Kidney glomerular epithelial cell (primary cell): Measurements from ENCODE around the gene MINAR1.
A peak's percentile ranks its signal among the peaks of the same experiment; 100 is the strongest.
"Not testable (repeated sequence)": the region's sequence is repeated elsewhere in the genome, so short reads cannot be mapped to it uniquely, and the experiment has no call there.

Experiments
- DNase-seq: peaks from one replicate; lab custom pipeline; 2025; lab: John Stamatoyannopoulos, UW

The MINAR1 gene, protein sequence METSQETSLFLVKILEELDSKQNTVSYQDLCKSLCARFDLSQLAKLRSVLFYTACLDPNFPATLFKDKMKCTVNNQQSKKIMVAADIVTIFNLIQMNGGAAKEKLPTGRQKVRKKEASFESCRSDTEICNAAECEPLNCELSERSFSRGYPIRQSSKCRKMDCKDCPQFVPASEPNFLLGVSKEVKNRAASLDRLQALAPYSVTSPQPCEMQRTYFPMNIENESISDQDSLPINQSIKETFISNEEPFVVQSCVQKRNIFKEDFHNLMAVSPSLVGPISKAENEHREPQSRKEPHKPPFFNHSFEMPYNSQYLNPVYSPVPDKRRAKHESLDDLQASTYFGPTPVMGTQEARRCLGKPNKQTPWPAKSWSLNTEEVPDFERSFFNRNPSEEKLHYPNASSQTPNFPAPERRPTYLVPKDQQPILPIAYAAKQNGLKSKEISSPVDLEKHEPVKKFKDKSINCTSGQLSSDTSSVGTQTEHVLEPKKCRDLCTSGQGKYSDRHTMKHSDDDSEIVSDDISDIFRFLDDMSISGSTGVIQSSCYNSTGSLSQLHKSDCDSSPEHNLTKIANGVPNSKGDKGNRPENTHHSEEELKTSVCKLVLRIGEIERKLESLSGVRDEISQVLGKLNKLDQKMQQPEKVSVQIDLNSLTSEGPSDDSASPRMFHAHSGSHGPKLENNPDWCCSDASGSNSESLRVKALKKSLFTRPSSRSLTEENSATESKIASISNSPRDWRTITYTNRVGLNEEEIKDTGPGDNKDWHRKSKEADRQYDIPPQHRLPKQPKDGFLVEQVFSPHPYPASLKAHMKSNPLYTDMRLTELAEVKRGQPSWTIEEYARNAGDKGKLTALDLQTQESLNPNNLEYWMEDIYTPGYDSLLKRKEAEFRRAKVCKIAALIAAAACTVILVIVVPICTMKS

DNA sequence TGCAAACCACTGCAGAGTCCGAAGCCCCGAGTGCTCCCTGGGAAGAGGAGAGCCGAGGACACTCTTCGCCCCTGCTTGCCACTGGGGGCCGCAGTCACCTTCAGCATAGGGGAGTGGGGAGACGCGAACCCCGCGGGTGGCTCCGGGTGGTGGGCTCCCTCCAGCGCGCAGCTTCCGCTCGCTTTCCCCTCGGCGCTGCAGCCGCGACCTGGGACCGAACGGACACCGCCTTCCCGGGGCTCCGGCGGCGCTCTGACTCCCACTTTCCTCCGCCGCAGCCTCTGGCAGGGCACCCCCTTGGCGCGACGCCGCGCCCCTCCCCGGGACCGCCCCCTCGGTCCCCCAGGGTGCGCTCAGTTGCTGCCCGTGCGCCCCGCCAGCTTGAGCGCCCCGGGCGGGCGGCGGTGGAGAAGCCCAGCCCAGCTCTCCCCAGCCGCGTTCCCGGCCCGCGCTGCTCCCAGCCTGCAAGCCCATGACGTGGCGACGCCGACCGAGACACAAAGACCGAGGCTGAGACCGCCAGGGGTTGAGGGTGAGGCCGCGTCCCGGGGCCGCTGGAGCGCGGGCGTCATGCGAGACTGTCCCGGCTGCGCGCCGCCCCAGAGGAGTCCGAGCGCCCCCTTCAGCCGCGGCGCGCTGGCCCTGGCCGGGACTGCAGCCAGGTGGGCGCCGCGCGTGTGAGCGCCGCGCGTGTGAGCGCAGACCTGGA, at the start of gene MINAR1:
Gene MINAR1 (plus strand): TSS at position 701 of the 709 bp plus-strand sequence. CDS start 23,812 bp downstream, outside the sequence.
- no peak for DNase-seq

DNA sequence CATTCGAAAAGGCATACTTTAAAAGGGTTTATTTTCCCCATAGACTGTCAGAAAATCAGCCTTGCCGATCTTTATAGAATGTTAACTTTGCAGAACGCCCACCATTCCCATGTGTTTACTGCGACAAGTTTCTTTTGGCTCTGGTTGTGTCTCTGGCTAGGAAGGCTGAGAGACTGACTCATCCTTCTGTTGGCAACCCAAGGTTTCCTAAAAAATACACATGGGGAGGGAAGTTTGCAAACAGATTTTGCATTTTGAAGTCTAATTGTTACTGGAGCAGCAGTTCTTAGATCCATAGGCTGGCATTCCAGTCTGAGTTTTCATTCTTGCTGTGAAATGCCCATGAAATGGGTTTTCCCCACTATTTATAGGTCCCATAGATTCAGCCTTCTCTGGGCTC, 37.9 kb upstream of the MINAR1 start:
- no peak for DNase-seq

DNA sequence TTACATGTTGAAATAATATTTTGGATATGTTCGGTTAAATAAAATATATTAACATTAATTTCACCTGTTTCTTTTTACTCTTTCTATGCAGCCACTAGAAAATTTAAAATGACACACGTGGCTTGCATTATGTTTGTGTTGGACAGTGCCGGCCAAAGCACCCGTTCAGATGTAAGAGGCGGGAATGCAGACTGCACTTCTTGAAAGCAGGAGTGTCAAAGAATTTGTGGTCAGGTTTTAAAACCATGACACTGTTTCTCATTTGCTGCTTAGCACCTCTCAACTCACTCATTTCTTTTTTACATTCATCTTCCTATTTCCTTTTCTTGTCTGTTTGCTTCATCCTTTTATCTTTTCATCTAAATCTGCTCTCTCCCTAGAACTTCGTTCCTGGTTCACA, 35.3 kb upstream of the MINAR1 start:
- DNase-seq, result no peak

DNA sequence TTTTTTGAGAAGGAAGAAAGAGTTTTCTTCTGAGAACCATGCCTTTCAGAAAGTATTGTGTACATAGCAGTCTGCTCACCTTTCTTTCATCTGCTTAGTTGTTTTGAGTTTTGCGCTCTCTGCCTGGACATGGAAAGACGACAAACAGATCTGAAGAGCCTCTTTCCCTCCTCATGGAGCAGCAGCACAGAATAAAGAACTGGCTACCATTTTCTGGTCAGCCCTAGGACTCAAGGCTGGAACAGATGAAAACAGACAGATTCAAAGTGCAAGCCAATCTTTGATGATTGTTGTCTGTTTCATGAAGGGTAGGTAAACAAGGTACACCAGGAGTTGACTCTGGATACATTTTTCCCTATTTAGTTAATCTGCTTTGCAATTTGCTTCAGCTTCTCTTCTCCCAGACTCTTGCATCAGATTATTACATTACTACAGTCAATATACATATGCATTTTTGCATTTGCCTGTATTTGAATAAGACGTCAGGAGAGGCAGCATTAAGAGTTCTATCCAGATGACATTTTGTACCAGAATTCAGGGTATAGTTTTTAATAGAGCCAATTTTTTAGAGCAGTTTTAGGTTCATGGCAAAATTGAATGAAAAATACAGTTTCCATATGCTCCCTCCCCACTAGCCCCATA, 34.7 kb upstream of the MINAR1 start:
- DNase-seq, result no peak

DNA sequence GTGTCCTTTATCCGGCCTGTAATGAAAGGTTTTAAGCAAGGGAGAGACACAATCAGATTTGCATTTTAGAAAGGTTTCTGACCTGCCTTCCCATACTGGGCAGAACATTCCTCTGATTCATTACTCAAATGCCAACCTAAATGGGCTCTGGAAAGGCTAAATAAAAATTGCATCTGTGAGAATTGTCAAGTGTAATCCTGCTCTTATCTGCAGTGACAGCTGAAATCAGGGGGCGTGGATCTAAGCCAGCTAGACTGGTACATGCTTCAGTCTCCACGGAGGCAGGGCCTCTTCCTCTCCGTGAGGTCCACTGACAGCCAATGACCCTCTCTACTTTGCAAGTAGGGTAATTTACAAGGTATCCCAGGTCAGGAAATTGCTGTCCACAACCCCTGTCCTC, 32.5 kb upstream of the MINAR1 start:
- DNase-seq, result no peak

DNA sequence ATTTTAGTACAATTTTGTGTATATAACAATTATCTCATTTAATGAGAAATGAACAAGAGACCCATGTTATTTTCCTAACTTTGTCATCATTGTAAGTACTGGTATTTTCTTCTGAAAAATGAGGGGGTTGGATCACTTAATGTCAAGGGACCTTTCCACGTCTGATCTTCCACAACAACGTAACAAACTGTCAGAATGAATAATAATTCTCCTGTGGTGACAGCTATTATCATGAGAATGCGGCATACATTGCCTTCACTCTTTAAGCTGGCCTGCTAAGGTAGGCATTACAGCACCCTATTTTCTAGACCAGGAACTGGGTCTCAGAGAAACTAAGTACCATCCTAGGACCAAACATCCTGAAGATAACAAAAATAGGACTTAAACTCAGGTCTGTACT, 31.5 kb upstream of the MINAR1 start:
- DNase-seq, result no peak

DNA sequence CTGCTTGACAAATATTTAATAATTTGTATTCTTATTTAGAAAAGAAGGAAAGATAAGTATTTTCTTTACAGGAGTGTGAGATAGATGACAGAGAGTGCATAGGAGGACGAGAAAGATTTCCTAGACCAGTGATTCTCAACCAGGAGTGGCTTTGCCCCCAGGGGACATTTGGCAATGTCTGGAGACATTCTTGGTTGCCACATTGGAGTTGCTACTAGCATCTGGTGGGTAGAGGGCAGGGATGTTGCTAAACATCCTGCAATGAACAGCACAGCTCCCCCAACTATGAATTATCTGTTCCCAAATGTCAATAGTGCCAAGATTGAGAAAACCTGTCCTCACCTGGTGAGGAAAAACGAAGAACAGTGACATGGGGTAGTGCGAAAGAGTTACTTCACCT, 30.8 kb upstream of the MINAR1 start:
- DNase-seq, result no peak

DNA sequence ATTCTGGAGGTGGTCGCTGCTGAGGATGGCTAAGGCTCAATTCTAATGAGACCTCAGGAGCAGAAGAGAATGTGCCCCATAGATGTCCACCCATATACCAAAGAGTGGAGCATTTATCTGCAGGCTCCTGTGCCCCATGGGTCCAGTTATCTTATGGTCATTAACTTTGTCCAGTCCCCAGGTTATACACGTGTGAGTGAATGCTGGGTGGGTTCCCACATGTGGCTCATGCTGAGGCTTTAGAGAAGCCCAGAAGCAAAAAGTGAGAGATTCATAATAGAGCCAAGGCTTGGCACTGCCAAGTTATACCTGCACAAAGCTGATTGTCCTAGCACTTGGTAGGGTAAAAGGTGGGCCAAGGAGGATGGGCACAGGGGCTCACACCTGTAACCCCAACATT, 30.0 kb upstream of the MINAR1 start:
- no peak for DNase-seq

DNA sequence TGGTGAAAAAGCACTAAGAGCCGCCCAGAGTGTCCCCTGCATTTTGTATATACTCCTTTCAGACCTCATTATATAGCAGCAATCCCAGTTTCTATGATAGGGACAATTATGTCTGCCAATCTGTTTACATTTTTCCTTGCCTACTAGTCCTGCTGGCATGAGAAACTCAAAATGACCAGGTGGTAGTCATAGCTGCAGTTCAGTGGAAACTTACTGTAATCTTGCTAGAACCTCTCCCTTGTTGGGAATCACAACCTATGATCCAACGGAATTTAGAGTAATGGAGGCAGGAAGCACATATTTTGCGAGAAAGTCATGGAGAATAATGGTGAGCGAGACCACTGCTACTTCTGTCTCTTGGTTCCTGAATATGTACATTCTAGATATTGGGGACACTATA, 28.6 kb upstream of the MINAR1 start:
- DNase-seq, result no peak

DNA sequence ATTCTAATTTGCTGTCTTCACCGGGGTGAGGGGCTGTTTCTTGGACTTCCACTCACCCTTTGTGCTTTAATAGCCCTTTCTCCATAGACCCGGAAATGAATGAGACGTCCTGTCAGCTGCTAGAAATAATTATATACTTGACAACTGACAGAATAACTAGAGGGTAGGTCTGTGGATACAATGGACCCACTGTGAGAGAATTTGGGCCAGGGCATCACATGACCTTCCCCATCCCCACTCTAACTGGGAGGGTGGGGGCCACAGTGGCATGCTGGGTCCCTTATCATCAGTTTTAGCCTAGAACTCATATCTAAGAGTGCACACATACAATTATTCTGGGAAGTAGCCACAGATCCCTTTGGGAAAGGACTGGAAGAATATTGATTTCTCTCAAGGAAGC, 25.9 kb upstream of the MINAR1 start:
- DNase-seq, result no peak

DNA sequence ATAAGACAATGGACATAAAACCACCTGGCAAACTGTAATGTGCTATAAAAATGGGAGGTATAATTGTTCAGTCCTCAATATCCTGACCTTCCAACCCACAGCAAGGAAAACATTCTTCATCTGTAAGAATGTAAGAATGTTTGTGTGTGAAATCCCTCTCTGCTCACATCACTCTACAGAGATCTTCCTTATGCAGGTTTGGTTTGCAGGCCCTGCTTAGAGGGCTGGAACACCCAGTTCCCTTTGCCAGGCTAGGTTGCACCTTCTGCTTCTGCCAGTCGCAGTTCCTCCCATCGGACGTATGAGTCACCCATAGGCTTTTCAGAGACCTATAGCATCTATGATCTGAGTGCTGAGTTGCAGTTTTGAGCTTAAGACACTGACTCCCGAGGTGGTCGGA, 24.1 kb upstream of the MINAR1 start:
- DNase-seq, result peak; percentile 81

DNA sequence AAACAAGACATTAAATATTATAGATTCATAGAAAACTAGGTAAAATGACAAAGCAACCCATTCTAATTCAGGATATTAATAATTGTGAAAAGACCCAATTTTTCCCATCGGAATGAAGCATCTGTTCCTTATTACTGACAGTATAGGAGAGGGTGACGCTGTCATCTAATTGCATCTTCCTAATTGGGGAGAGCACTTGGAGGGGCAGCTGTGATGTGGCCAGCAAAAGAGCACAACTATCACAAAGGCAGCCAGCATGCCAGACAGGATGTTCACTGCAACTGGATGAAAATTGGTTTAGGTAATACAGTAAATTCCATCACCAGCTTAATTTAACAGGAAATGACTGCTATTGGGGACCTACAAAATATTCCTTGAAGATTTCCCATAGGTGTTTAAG, 21.9 kb upstream of the MINAR1 start:
- DNase-seq, result no peak

DNA sequence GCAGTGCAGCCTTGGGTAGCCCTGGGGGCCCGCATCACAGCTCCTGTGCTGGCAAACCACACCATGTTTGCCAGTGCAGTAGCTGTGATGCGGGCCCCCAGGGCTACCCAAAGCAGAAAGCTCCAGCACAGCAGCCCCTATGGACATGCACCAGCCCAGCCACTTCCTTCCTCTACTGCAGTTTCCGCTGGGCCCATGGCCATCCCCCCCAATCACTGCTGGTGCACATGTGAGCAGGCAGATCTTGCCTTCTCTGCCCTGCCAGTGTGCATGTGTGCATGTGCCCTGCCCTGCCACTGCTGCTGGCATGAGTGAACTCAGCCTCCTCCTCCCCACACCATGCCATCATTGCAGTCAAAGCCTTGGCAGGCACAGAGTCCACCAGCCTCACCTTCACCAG, 20.1 kb upstream of the MINAR1 start:
- no peak for DNase-seq

DNA sequence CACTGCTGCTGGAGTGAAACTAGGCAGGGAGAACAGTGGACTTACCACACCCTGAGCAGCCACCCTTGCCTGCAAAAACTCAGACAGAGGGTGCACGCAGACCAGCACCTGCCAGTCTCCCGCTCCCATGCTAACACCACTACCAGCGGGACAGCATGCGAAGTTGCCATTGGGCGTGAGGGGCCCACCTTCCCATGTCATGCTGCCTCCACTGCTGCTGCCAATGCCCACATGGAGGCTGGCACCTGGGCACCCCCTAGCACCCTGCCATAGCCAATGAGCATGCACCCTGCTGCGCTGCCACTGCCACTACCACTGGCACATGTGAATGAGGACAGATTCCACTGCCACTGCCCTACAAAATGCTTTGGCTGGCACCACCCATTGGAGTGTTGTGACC, 19.7 kb upstream of the MINAR1 start:
- no peak for DNase-seq

DNA sequence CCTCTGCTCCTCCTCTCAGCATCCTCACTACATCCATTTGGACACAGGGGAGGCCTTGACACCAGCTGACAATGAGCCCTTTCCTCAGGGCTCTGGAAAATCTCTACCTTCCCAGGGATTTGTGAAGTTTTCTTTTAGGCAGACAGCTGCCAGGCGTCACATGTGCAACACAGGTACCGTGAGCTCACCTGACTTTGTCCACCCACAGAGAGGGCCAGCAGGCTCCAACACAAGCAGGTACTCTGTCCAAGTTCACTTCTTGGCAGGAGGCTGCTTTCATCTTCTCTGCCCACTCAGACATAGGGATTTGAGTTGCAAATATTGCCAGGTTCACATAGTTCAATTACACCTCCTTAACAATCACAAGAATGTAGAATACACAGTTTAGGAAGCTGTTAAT, 15.3 kb upstream of the MINAR1 start:
- DNase-seq, result no peak

DNA sequence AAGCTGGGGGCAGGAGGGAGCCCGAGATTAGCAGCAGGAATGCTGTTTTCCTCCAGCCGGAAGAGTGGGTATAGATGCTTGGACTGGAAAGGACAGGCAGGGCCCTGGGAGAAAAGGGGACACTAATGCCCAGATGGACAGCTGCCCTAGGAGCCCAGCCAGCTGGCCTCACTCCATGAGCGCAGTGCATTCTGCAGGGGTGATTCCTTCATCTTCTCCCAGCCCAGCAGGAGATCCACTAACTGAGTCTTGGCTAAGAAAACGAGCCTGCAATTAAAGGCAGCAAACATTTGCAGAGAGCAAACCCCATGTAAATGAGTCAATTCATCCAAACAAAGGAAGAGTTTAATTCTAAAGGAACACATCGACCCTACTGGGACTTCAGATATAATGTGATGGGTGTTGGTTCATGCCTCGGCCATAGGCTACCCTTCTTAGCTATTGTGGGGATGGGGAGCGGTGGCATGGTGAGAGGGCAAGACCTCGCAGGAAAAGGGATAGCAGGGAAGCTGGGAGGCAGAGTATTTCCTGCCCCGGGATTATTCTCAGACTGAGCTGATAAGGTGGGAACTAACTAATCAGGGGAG, 13.3 kb upstream of the MINAR1 start:
- DNase-seq, result no peak

DNA sequence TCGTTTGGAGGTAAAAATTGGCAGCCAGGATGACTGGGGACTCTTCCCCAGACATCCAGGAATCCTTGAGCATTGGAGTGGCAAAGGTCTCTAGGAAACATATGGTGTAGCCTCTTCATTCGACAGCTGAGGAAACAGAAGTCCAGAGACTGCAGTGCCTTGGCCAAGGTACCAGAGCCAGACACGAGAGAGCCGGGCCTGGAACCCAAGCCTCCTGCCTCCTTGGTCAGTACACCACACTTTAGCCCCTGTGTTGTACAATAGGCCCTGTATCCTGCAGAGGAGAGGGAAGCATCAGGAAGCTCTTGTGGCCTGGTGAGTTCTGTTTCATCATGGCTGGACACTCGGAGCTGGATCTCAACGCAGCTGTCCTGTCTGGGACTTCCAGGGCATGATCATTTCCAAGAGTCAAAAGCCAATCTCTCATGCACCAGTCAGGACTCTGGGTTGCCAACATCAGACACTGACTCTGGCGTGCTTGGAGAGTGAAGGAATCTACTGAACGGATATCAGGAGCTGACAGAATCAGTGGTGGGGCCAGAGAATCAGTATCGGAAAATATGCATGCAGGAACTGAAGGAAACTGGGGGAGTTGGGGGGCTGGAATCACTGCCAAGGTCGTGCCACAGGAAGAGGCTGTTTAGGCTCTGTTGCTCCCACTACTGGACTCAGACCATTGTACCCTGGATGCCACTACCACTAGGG, 6.4 kb upstream of the MINAR1 start:
- DNase-seq, result no peak

DNA sequence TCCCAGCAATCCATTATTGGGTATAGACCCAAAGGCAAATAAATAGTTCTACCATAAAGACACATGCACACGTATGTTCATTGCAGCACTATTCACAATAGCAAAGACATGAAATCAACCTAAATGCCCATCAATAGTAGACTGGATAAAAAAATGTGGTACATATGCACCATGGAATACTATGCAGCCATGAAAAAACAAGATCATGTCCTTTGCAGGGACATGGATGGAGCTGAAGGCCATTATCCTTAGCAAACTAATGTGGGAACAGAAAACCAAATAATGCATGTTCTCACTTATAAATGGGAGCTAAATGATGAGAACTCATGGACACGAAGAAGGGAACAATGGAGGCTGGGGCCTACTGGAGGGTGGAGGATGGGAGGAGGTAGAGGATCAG, 5.2 kb upstream of the MINAR1 start:
- not testable (repeated sequence) for DNase-seq

DNA sequence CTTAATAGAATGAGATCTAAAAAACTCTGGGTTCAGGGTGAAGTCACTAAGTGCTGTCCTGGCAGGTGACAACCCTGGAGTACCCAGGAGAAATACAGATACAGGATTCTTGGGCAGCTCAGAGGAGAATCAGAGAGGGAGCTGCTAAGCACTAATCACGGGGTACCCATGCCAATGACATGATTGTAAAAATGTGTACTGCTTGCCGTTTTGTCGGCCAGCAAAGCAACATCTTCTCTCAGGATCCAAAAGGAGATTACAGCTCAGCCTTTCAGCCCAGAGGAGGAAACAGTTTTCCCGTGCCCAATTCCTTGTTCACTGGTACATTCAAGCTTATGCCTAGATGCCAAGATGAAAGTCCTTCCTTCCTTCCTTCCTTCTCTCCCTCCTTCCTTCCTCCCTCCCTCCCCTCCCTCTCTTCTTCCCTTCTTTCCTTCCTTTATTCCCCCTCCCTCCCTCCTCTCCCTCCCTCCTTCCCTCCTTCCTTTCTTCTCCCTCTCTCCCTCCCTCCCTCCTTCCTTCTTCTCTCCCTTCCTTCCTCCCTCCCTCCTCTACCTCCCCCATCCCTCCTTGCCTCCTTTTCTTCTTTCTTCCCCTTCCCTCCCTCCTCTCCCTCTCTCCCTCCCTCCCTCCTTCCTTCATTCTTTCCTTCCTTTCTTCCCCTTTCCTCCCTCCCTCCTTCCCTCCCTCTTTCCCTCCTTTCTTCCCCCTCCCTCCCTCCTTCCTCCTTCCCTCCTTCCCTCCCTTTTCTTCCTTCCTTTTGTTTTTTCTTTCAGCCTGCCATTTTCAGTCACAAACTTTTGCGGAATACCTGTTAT, 4.1 kb upstream of the MINAR1 start:
- no peak for DNase-seq
